NCI-H128 (cell line): ENCODE results near the gene LYZL2.
"Not testable (repeated sequence)": the region's sequence is repeated elsewhere in the genome, so short reads cannot be mapped to it uniquely, and the experiment has no call there.

ENCODE experiments used
- DNase-seq: peaks from one replicate; lab custom pipeline; 2025; ENCODE audit not compliant: unreplicated experiment; lab: John Stamatoyannopoulos, UW

The LYZL2 gene

GRCh38 chr10:30629653-30630052 is at the start of gene LYZL2:
LYZL2 (minus strand) TSS chr10:30629753; CDS start chr10:30626915, 2,838 bp downstream.
- DNase-seq = no peak

- DNase-seq = not testable (repeated sequence)
Observed at GRCh38 chr10:30677616-30678015, 48.1 kb upstream of the LYZL2 start.

DNA sequence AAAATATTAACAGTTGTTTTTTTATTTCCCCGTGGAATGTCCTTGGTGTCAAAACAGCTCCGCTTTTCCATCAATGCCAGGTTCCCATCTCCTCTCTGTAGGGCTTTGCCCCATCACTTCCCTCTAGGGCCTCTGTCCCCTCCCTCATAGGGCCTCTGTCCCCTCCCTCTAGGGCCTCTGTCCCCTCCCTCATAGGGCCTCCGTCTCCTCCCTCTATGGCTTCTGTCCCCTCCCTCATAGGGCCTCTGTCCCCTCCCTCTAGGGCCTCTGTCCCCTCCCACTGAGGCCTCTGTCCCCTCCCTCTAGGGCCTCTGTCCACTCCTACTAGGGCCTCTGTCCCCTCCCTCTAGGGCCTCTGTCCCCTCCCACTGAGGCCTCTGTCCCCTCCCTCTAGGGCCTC is 47.6 kb upstream of the LYZL2 start:
- not testable (repeated sequence) for DNase-seq

- no peak for DNase-seq
Observed at GRCh38 chr10:30675791-30676718, 46.5 kb upstream of the LYZL2 start.

DNA sequence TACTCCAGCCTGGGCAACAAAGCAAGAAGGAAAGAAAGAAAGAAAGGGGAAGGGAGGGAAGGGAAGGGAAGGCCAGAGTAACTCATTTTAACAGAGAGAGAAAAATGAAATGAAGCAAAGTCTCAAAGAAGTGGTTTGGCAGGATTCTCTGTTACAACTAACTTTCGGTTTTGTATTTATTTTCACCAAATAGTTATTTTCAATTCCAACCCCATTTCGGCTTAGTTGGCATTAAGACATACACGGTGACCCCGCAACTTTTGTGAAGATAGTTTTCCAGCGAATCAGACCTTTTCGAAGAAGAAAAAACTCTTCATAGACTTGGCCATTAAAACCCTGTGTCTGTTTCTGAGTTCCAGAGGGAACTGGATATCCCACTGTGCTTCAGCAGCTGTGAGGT is 45.2 kb upstream of the LYZL2 start:
- no peak for DNase-seq

GRCh38 chr10:30673262-30673661 is 43.7 kb upstream of the LYZL2 start:
- DNase-seq = not testable (repeated sequence)

DNA sequence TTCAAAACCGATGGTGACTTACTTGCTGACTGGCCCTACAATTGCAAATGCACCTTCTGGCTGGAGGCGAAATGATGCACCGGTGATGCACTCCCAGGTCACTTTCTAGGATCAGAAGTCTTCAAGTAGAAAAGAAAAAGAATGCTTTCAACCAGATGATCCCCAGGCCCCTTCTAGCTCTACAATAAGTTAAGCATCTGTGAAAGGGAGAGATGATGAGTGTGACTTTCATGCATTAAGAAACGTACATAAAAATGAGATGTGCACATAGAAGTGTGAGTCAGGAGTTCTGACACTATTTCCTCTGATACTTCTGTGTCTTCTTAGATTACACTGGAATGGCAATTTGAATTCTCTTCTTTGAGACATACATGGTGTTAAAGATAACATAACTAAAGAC is 42.8 kb upstream of the LYZL2 start:
- DNase-seq = not testable (repeated sequence)

DNA sequence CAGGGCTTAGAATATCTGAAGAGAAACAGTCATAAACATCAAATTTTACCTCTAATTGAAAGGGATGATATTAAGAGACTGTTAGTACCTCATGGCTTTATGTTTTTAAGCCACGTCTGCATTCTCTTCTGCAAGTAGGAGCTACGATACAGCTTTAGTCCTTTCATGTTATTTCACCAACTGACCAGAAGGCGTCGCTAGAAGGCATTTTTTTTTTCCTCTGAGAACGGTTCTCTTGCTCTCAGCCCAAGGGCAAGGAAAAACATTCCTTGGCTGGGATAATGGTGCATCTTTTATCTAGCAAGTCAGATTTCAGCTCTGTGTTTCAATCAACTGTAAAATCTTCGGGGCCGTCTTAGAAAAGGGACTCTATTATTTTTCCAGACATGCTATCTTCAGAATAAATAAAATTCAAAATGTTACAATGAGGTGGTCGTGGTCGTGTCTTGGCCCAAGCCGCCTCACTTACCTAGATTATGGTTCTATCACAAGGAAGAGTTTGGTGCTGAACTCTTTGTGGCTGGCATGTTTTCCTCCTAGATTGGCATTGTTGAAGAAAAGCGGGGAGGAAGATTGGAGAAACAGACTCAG is 41.6 kb upstream of the LYZL2 start:
- peak; percentile 3 for DNase-seq

GRCh38 chr10:30667982-30668381 is 38.4 kb upstream of the LYZL2 start:
- DNase-seq = not testable (repeated sequence)

DNA sequence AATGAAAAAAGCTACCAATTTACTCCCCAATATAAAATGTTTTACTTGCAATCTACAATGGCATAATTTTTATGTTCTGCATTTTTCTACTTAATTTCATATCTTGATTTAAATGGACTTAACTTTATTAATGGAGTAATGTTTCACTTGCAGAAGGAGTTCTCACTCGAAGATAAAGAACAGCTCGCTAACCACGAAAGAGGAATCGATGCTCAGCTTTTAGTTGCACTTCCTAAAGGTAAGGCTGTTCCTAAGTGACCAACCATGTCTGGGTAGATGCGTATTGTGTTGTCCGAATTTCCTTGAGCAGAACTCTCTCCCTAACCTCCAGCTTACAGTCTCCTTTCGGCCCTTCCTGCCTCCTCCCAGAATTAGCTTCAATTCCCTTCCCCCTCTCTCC is 33.9 kb upstream of the LYZL2 start:
- not testable (repeated sequence) for DNase-seq

DNA sequence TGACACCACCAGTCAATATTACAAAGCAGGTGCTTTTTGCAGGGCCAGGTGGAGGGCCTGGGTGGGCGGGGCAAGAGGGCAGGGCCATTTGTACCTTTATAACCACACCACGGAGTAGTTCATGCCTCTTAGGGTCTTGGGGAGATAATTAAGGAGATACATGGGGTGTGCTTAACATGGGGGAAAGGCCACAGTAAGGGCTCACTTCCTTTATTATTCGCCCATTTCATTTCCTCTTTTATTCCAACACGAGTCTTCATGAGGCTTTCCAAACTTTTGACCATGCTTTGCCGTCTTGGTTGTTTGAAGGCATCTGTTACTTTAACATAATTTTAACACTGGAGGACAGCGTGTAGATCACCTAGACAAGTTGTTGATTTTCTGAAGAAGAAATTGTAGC is 33.3 kb upstream of the LYZL2 start:
- DNase-seq = no peak

DNA sequence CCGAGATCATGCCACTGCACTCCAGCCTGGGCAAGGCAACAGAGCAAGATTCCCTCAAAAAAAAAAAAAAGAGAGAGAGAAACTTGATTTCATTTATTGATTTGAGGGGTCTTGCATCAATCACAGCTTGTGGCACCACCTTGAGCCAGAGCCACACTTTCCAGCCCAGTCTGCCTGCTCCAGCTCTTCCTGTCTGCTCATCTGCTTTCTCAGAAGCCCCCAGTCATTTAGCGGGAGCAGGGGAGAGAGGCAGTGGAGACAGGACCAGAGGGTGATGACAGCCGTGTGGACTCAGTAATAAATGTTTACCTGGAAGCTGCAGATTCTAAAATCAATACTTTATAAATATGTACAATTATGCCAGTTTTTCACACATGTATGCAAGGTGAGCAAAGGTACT is 30.8 kb upstream of the LYZL2 start:
- DNase-seq = not testable (repeated sequence)

DNA sequence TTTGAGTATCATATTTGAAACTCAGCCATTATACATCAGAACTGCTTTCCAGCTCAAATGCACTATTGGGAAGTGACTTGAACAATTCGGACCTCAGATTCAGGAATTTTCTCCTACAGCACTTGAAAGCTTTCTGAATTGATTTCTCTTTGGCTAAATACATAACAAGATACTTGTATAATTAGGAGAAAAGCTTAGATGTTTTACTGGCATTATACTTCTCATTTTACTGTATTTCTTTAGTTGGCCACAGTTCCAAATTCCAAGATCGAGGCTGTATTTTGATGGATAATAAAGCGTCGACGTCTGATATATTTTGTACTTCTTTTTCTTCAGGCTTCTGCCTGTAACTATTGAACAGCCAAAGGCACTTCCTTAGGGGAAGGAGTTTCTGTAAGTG is 26.7 kb upstream of the LYZL2 start:
- no peak for DNase-seq

DNA sequence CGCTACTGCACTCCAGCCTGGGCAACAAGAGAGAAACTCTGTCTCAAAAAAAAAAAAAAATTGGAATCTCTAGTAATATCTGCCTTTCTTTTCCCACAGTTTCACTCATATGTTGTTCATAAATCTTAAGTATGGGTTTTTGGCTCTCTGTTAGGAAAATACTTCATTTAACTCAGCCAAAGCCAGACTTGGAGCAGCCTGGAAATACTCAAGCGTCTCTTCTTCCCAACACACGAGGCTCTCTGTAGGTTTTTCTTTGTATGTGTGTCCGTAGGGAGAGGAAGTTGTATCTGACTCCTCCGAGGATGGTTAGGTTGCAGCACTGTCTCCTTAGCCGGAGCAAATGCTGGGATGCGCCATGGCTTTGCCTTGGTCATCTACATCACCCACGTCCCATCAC is 25.4 kb upstream of the LYZL2 start:
- not testable (repeated sequence) for DNase-seq

GRCh38 chr10:30651470-30652397 is 22.2 kb upstream of the LYZL2 start:
- not testable (repeated sequence) for DNase-seq

DNA sequence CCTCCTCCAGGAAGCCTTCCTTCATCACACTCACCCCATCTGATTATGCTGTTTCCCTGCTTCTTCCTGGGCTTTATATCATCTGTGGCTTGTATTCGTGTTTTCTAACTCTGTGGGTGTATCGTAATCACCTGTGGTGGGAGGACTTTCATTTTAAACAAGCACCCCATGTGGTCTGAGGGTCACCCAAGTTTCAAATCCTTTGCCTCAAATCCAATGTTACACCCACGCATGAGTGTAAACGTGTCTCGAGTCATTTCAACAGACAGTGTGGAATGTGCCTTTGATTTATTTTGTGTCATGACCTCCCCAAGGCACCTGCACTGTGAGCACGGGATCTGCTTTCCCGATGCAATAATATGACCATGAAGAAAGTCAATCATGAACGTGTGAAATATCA is 17.5 kb upstream of the LYZL2 start:
- DNase-seq = no peak

DNA sequence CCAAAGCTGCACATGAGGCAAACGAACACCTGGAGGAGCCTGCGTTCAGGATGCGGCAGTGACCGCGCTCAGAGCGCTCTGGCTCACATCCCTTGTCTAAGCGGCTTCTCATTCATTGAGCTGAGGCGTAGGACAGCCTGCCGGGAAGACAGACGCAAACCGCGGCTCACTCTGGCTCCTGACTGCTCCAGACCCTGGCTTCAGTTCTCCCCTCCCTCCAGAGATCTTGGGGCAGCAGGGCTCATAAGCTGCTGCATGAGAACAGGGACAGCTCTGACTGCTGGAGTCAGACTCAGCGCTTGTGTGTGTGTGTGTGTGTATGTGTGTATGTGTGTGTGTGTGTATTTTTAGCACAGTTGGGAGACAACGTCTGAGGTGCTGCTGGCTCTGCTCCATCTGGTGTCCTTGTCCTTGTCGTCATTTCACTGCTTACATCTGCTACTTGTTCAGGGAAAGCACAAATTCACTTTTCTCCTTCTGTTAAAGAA is 15.8 kb upstream of the LYZL2 start:
- DNase-seq = peak; percentile 5

DNA sequence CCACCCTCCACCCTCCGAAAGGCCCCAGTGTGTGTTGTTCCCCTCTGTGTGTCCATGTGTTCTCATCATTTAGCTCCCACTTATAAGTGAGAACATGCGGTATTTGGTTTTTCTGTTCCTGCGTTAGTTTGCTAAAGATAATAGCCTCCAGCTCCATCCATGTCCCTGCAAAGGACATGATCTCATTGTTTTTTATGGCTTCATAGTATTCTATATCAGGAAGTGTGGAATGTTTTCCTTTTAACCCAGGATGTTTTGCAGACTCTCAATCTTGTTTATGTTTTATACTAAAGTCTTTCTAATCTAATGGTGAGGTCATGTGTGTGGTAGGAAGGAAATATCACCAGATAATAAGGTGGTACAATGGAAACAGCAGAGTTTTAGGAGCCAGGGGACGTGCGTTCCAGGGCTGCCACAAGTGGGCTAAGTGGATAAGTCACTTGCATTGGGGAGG is 14.9 kb upstream of the LYZL2 start:
- DNase-seq = not testable (repeated sequence)

DNA sequence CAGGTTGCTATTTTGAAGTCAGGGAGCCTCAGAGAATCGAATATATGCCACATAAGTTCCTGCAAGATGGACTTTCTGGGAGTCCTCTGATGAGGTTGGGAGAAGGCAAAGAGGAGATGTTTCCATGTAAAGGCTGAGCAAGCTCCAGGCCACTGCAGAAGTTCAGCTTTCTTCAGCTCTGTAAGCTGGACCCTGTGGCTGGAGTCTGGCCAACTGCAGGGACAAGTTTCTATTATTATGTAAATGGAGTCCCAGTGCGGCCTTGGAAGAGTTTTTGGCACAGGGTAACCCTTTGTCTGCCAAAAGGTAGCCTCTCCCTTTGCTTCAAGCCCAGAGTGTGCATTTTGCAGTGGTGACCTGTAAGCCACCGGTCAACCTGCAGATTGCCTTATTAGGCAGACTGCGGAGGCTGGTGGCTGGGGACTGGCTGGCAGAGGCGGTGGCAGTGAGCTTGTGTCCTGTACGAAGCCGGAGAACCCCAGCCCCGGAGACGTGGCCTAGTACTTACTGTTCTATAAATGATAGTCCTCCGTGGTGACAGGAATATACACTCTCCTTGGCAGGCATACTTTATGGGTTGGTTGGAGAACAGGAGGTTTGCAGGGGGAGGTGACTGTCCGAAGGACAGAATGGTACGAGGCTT is 14.1 kb upstream of the LYZL2 start:
- DNase-seq = not testable (repeated sequence)

DNA sequence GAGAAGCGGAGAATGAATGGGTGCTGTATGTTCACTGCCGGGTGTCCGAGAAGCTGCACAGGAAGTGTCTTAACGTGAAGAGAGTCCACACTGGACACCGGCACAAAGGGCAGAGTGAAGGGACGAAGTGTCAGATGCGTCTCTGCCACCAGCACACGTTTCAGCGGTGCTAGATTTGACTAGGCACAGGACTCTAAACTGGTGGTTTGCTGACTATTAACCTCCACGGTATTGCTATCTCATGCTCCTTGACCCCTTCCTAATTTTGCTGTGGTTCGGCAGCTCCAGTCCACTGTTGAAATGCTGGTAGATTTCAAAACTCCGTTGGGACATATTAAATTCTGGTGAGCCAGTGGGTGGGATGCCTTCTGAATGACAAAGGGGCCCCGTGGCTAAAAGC is 13.3 kb upstream of the LYZL2 start:
- not testable (repeated sequence) for DNase-seq
